Spleen (tissue), 7 donors: ENCODE data around the gene BCKDK.

Source experiments
- CTCF ChIP-seq, 11 experiments: fragments of 200-600 bp in 7 of 11; fragments of 450-650 bp in 4 of 11; sonication (generic) in 4 of 11; IDR thresholded peaks in 8 of 11; conservative IDR thresholded peaks in 3 of 11; 1 replicate in 7 of 11; 2 replicates in 4 of 11; pipeline versions ENCODE4 v1.4.0 to v1.8.0; 2016 to 2021; ENCODE audit warnings: antibody characterized with exemption in 11 of 11, inconsistent platforms in 4 of 11, mild to moderate bottlenecking in 1 of 11
- POLR2A ChIP-seq, 3 donors: fragments of 450-650 bp; IDR thresholded peaks; one replicate each; pipeline ENCODE4 v1.5.1; 2017; ENCODE audit warnings: antibody characterized with exemption in 3 of 3, mild to moderate bottlenecking in 1 of 3
- POLR2AphosphoS5 ChIP-seq, 3 donors: sonication (generic); formaldehyde crosslinking; IDR thresholded peaks; one replicate each; pipeline ENCODE4 v1.5.1; 2017; ENCODE audit warnings: antibody characterized with exemption in 3 of 3
- donor health status: DM: no; HTN: no; CAD: no; lungs with moderate emphysema.
- donor health status: DM: no; HTN: no; CAD: no.
- donor health status: DM: no; HTN: no; CAD: no.

GRCh38 chr16:31107465-31107867, 720 bp upstream of the BCKDK start:
- TF ChIP-seq CTCF (IDR thresholded peaks at IDR 0.05 in 8 of 11, conservative IDR thresholded peaks at IDR 0.05 in 3 of 11) (no peak), POLR2A (IDR thresholded peaks at IDR 0.05) (no peak), POLR2AphosphoS5 (IDR thresholded peaks at IDR 0.05) (no peak)
